GM23338 (cell line): ENCODE results near the gene TRMT10B.

ENCODE experiments used
- CREB1 ChIP-seq: fragments of 250-450 bp; sonication (Bioruptor Pico); IDR thresholded peaks from 2 replicates; pipeline ENCODE4 v1.5.0; 2020; ENCODE audit warnings: low read depth, mild to moderate bottlenecking, moderate library complexity
- CTCF ChIP-seq, 2 experiments: fragments of 200-600 bp in 1 of 2; sonication (generic) in 1 of 2; conservative IDR thresholded peaks; 2 replicates each; pipeline versions ENCODE4 v1.5.1 to v1.6.1; 2016 to 2017; ENCODE audit warnings: antibody characterized with exemption in 2 of 2, low read depth in 2 of 2, mild to moderate bottlenecking in 2 of 2, moderate library complexity in 1 of 2
- EZH2 ChIP-seq: fragments of 200-600 bp; sonication (generic); IDR thresholded peaks from one replicate; pipeline ENCODE4 v1.8.0; 2017; ENCODE audit warnings: antibody characterized with exemption, mild to moderate bottlenecking, low read depth; ENCODE audit not compliant: unreplicated experiment
- EZH2phosphoT487 ChIP-seq: fragments of 200-600 bp; sonication (generic); IDR thresholded peaks from one replicate; pipeline ENCODE4 v1.8.1; 2018; ENCODE audit warnings: antibody characterized with exemption; ENCODE audit not compliant: unreplicated experiment
- NANOG ChIP-seq: IDR thresholded peaks from 2 replicates; pipeline ENCODE4 v1.6.1; 2016; ENCODE audit warnings: antibody characterized with exemption, borderline replicate concordance
- POLR2AphosphoS5 ChIP-seq: IDR thresholded peaks from 2 replicates; pipeline ENCODE4 v1.6.1; 2016; ENCODE audit warnings: antibody characterized with exemption, low read depth
- REST ChIP-seq: IDR thresholded peaks from one replicate; pipeline ENCODE4 v1.6.1; 2018; ENCODE audit warnings: antibody characterized with exemption; ENCODE audit not compliant: unreplicated experiment
- ZNF331 ChIP-seq: fragments of 250-450 bp; sonication (Bioruptor Pico); IDR thresholded peaks from 2 replicates; pipeline ENCODE4 v1.5.0; 2020; ENCODE audit warnings: low read depth, mild to moderate bottlenecking, moderate library complexity

- TF ChIP-seq CTCF (conservative IDR thresholded peaks at IDR 0.05; ENCODE audit: low read depth in 2 of 2) (no peak), EZH2phosphoT487 (no peak), POLR2AphosphoS5 (no peak), REST (no peak), ZNF331 (CRISPR knock-in tag) (no peak), EZH2 (no peak), CREB1 (CRISPR knock-in tag) (no peak), NANOG (no peak)
Observed at GRCh38 chr9:37760416-37761161, 7.0 kb downstream of the TRMT10B start.
